DOHH2 (cell line): ENCODE data around the gene B3GALT5.
A peak's percentile ranks its signal among the peaks of the same experiment; 100 is the strongest.

ENCODE experiments used
- H3F3A ChIP-seq: fragments of 200-600 bp; sonication (generic), shearing (Covaris generic); 2 replicates; pipeline ENCODE4 v1.6.0; 2016; ENCODE audit warnings: antibody characterized with exemption, mild to moderate bottlenecking; ENCODE audit not compliant: control insufficient read depth, insufficient read depth
- H3K27ac ChIP-seq: fragments of 200-600 bp; sonication (generic); 2 replicates; pipeline ENCODE4 v1.5.1; 2014; ENCODE audit warnings: low read depth, mild to moderate bottlenecking, low read length, moderate library complexity
- H3K27me3 ChIP-seq: fragments of 200-600 bp; sonication (generic); 2 replicates; pipeline ENCODE4 v1.6.1; 2014; ENCODE audit warnings: mild to moderate bottlenecking, low read length, mixed read lengths; ENCODE audit not compliant: control insufficient read depth
- H3K36me3 ChIP-seq: fragments of 200-600 bp; sonication (generic); 2 replicates; pipeline ENCODE4 v1.6.1; 2014; ENCODE audit warnings: mild to moderate bottlenecking, low read length, moderate library complexity, mixed read lengths; ENCODE audit not compliant: control insufficient read depth
- H3K4me1 ChIP-seq: fragments of 200-600 bp; sonication (generic); 2 replicates; pipeline ENCODE4 v1.6.1; 2014; ENCODE audit warnings: mild to moderate bottlenecking, low read length, mixed read lengths; ENCODE audit not compliant: control insufficient read depth
- H3K4me2 ChIP-seq: fragments of 200-600 bp; sonication (generic); 2 replicates; pipeline ENCODE4 v1.6.0; 2014; ENCODE audit warnings: mild to moderate bottlenecking, low read length, moderate library complexity
- H3K4me3 ChIP-seq: fragments of 200-600 bp; sonication (generic); 2 replicates; pipeline ENCODE4 v1.5.1; 2014; ENCODE audit warnings: mild to moderate bottlenecking, low read length, mixed read lengths
- H3K79me2 ChIP-seq: fragments of 200-600 bp; sonication (generic); 2 replicates; pipeline ENCODE4 v1.6.1; 2014; ENCODE audit warnings: mild to moderate bottlenecking, low read length, mixed read lengths; ENCODE audit not compliant: control insufficient read depth
- H3K9me2 ChIP-seq: fragments of 200-600 bp; sonication (generic); replicated peaks from 2 replicates; pipeline ENCODE4 v1.6.1; 2014; ENCODE audit warnings: mild to moderate bottlenecking, low read length, mixed read lengths; ENCODE audit not compliant: control insufficient read depth
- H3K9me3 ChIP-seq: fragments of 200-600 bp; sonication (generic); 2 replicates; pipeline ENCODE4 v1.6.1; 2014; ENCODE audit warnings: antibody characterized with exemption, low read length, mixed read lengths; ENCODE audit not compliant: control insufficient read depth, insufficient read depth
- H4K20me1 ChIP-seq: fragments of 200-600 bp; sonication (generic); 2 replicates; pipeline ENCODE4 v1.6.0; 2014; ENCODE audit warnings: low read depth, mild to moderate bottlenecking, antibody characterized with exemption, low read length, moderate library complexity; ENCODE audit not compliant: control insufficient read depth, insufficient read depth
- CTCF ChIP-seq: fragments of 200-600 bp; sonication (generic); IDR thresholded peaks from one replicate; pipeline ENCODE4 v1.5.1; 2014; ENCODE audit warnings: antibody characterized with exemption, mild to moderate bottlenecking, low read depth, low read length; ENCODE audit not compliant: poor library complexity, severe bottlenecking
- EZH2phosphoT487 ChIP-seq: fragments of 200-600 bp; sonication (generic); IDR thresholded peaks from 2 replicates; pipeline ENCODE4 v1.6.1; 2017; ENCODE audit warnings: borderline replicate concordance, mild to moderate bottlenecking, antibody characterized with exemption, low read length, moderate library complexity, mixed read lengths

The B3GALT5 gene

GRCh38 chr21:39593522-39593921, 19.2 kb upstream of the B3GALT5 start:
- Histone ChIP-seq H3K79me2 (no peaks in the 10 kb centered on the region), H4K20me1 (no peaks in the 10 kb centered on the region), H3K27ac (no peak overlapping the region), H3K9me2 (no peaks in the 10 kb centered on the region), H3K4me3 (no peak overlapping the region), H3K36me3 (no peaks in the 10 kb centered on the region), H3K4me2 (no peak overlapping the region), H3K27me3 (no peaks in the 10 kb centered on the region), H3F3A (no peaks in the 10 kb centered on the region), H3K9me3 (no peaks in the 10 kb centered on the region), H3K4me1 (peaks cover 14% of the 10 kb centered on the region)
- TF ChIP-seq CTCF (no peak), EZH2phosphoT487 (no peak)

- Histone ChIP-seq H3K27ac (no peak overlapping the region), H3K36me3 (no peaks in the 10 kb centered on the region), H4K20me1 (no peaks in the 10 kb centered on the region), H3K9me3 (no peaks in the 10 kb centered on the region), H3K4me2 (no peak overlapping the region), H3F3A (no peaks in the 10 kb centered on the region), H3K4me1 (peaks cover 29% of the 10 kb centered on the region), H3K79me2 (no peaks in the 10 kb centered on the region), H3K9me2 (no peaks in the 10 kb centered on the region), H3K4me3 (no peak overlapping the region), H3K27me3 (no peaks in the 10 kb centered on the region)
- TF ChIP-seq CTCF = no peak
- no peak for TF ChIP-seq EZH2phosphoT487
Measured at GRCh38 chr21:39595465-39595864, 17.3 kb upstream of the B3GALT5 start.

- Histone ChIP-seq H3K36me3 (no peaks in the 10 kb centered on the region), H3K4me2 (peak overlapping the region; percentile 39), H3K9me2 (no peaks in the 10 kb centered on the region), H3K27ac (no peak overlapping the region), H3K79me2 (no peaks in the 10 kb centered on the region), H3K4me3 (no peak overlapping the region), H3F3A (no peaks in the 10 kb centered on the region), H3K27me3 (no peaks in the 10 kb centered on the region), H4K20me1 (no peaks in the 10 kb centered on the region), H3K9me3 (no peaks in the 10 kb centered on the region), H3K4me1 (peaks cover 30% of the 10 kb centered on the region)
- TF ChIP-seq CTCF (no peak), EZH2phosphoT487 (no peak)
Measured at GRCh38 chr21:39597595-39597994, 15.1 kb upstream of the B3GALT5 start.
